ENCODE results near the gene CACNA2D1.
"Not testable (repeated sequence)": the region's sequence is repeated elsewhere in the genome, so short reads cannot be mapped to it uniquely, and the experiment has no call there.

Gene CACNA2D1

DNA sequence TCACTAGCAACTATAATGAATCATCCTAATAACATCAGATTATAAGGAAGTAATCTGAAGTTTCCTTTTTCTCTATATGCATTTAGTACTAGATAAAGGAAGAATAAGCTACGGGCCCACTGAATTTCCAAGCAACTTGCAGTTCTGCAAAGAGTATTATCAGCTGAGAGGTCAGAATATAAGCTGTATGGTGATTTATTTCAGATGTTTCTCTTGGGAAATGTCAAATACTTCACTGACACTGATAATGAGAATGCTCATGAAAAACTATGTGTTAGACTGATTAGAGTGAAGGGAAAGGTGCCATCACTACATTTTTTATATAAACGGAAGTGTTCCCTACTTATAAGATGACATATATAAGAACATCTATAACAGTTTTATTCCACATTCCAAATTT lies 422.5 kb downstream of the CACNA2D1 start:
- no peak for DNase-seq

DNA sequence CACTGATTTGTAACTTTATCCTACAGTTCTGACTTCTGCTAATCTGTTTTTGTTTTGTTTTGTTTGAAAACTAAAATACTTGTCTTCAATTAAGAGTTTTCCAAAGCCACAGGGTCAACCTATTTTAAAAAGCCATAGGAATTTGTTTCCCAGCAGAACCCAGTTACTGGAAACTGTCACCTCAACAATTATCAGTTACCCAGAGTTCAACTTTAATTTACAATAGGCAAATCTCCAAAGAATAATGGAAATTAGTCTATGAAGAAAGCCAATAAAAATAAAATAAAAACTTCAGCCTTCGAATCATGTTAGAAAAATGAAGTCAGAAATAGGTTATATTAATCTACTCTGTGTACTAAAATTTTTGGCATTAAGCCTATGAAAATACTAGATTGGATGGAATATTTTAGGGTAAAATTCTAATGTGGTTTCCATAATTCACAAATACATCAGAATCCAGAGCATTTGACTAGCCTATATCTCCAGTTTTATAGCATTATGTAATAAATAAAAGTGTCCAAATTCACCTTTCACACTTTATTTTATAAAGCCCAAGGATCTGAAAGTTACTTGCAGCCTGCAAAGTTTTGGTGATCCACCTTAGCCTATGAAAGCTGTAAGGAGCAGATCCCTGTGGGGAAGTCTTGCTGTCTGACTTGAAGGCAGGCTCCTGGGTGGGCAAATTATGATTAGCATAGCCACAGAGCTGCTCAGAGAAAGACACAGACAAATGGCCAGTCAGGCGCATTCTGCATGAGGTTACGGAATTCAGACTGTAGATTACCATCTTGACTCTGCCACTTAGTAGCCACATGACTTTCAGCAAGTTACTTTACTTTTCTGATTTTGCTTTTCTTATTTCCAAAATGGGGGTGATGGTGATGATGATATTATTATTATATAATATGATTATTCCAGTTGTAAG lies 423.8 kb downstream of the CACNA2D1 start:
- no peak for DNase-seq

DNA sequence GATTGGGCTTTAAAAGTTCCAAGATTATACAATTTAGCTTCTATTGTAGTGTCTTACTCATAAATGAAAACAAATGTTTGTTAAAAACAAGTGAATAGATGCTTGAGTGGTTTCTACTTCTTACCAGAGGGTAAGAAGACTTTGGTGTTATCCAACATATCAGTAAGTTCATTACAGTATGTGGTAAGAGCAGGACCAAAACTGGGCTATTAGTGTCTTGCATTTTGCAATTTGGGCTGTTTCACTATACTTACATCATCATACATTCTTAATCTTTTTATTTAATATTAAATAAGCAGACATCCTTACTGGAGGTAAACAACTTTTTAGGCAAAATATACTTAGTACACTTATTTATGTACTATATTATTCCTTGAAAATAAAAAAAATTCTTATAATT lies 425.4 kb downstream of the CACNA2D1 start:
- DNase-seq, result no peak

DNA sequence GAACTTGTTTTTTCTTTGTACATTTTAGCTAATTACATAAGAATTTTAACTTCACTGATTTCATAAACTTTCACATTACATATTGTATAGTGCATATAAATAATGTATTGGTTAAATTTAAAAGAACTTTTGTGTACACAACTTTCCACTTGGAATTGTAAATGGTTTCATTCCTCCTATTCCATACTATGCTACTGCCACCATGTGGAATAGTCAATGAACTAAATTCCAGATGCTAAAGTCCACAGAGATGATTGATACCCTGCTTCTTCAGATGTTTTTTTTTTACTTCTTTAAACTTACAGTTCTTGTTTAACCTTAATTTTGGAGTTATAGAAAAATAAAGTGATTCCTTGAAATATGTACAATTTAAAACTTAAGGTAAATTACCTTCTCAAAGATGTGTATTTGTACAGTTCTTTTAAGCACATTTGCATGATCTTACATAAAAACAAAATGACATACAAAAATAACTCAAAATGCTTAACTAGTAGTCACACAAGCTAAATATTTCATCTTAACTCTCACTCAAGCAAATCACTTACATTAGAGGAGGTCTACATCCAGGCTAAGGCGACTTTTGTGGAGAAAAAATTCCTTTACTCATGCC lies 426.1 kb downstream of the CACNA2D1 start:
- DNase-seq, result no peak

DNA sequence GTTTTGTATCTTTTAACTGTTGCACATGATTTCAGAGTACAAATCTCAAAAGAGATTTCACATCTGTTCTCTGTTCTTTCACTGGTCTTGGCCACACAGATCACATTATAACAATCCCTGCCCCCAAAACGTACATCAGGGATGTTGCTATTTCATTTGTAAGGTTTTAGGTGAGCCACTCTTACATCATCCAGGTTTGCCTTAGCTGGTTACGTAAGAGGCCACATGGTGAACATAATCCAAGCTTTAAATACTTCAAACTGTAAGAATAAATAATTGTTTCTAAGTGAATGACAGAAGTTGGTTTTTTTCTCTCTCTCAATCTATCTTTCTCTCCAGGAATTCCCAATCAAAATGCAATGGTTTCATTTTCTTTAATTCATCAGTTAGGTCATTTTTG lies 427.8 kb downstream of the CACNA2D1 start:
- DNase-seq, result no peak

DNA sequence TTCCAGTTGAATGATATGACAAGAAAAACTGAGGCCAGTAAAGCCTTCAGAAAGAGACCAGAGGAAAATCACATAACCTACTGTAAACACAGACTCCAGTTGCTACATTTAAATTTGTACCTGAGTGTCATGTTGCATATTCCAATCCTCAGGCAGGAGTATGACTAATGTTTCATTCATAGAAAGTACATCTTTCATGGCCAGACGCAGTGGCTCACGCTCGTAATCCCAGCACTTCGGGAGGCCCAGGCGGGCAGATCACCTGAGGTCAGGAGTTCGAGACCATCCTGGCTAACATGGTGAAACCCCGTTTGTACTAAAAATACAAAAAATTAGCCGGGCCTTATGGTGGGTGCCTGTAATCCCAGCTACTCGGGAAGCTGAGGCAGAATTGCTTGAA lies 429.0 kb downstream of the CACNA2D1 start:
- DNase-seq, result not testable (repeated sequence)

DNA sequence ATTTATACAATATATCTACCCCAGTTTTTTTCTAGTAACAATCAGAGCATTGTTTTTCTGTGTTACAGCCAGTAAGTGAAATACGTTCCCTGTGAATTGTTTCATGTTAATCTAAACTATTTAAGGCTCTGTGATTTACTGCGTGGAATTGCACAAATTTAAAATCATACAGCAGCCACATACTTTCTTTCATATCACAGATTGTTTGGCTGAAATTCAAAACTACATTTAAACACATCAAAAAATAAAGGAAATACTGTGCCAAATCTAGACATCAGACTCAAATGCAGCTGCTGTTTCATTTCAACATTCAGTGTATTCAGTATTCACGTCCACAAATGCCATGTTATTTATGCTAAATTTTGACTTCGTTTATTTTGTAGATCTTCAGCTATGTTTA lies 431.1 kb downstream of the CACNA2D1 start:
- no peak for DNase-seq

DNA sequence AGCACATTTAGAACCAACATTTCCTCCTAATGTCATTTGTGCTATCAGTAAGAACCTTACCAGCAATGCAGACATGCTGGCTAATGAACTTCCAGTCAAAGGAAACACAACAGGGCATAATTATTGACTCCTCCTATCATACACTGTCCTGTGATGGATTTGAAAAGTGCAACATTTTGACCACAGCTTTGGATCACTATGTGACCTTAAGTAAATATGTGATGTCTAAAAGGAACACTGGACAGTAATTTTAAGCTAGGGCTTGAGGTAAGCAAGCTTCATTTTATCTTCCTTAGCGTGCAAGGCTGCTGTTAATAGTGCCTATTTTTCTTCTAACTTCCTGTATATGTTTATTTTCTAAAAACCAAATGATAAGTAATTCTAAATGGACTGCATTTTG lies 433.2 kb downstream of the CACNA2D1 start:
- DNase-seq, result no peak

DNA sequence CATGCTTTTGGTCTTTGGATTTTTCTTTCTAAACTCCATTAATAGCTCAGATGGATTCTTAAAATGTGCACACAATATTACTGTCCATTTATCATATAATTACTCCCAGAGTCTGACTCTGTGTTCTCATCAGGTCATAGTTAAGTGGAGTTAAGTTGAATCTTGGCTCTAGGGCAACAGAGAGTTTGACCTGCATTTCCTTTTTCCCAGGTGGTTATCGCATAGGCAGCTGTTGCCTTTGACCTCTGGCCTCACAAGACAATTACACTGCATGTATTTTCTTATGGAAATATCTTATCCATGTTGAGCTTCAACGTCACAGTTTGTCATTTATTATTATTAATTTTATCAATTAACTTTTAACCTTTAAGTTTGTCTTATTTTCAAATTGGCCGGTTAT lies 436.3 kb downstream of the CACNA2D1 start:
- no peak for DNase-seq

DNA sequence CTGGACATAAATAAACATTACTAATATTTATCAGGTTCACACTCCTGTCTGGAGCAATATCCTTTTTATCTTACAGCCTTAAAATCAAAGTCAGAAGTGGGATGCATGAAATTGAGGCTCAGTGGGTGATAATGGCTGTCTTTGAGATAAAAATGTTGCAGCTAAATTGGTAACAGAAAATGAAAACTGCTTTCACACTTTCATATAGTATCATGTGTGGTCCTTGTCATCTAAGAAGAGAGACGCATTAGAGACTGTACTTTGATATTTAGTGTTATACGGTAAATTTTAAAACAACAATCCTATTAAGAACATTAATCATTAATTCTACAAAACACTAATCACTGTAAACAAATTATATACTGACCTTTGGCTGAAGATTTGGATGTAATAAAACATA lies 438.5 kb downstream of the CACNA2D1 start:
- no peak for DNase-seq

DNA sequence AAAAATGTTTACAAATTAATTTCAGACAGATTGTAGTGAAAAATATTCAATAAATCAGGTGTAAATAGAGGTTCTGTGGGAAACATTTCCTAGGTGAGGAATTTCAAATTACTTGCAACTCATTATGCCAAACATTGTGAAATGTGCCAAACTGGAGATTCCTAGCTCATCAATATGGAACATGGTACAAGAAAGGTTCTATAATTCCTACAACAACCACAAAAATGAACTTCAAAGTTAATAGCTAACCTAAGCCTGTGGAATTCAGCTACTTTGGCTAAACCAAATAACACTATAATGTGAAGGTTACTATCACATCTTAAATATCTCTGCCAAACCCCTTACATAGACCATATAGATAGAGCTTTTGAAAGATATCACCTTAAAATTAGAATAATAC lies 450.4 kb downstream of the CACNA2D1 start:
- no peak for DNase-seq

DNA sequence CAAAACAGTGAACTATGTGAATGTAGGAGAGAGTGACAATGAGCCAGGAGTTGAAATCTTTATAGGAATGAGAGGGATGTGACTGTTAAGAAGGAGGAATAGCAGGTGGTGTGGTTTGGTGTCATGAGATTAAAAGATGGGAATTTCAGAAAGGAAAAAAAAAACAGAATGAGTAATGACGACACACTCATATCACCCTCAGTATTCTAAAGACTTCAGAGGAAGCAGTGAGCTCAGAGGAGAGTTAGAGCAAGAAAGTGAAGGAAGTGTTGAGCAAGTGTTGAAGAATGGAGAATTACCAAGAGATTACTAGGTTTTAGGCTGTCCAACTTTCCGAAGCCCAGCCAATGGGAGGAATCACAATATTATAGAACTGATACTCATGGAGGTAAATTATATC lies 453.2 kb downstream of the CACNA2D1 start:
- no peak for DNase-seq

DNA sequence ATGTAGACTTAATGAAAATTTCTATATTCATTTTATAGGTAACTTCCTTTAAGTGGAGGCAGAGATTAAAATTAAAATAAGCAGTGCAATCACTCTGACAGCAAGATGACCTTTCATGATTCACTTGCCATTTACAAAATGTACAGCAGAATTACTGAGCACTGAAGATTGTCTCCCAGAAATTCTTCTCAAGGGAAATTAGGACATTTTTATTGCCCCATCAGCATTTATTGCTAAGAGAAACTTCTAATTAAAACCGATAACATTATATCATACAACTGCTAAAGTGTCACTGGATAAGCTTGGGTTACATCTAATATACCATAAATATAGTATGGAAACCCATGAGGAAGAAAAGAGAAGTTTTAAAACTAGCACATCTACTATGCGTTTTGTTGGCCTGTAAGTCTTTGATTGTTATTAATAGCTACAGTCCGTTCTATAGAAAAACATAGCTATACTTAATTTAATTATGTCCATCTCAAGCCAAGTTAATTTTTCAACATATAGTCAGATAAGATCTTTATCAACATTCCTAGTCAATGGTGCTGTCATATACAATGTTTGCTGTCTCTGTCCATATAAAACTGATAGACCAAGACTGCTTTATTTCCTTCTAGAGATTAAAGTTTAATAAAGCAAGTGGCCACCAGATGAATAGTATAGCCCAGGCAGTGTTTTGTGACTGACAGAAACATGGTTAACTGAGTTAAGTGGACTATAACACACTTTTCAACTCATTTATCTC lies 456.7 kb downstream of the CACNA2D1 start:
- no peak for DNase-seq

DNA sequence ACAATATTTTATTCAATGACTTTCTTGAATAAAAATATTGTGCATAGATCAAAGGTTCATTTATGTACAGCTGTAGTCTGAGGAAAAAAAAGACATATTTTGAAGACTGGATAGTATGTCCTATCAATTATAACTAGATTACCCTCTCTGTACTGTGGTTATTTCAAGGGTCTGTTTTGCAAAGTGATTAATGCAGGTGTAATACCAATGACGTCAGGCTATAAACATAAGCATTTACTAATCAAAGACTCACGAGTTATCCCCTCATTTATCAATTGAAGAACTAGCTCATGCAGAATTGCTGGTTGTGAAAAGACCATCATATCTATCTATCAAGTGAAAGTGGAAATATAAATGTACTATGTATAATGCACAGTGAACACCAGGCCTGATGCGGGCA lies 460.2 kb downstream of the CACNA2D1 start:
- no peak for DNase-seq

DNA sequence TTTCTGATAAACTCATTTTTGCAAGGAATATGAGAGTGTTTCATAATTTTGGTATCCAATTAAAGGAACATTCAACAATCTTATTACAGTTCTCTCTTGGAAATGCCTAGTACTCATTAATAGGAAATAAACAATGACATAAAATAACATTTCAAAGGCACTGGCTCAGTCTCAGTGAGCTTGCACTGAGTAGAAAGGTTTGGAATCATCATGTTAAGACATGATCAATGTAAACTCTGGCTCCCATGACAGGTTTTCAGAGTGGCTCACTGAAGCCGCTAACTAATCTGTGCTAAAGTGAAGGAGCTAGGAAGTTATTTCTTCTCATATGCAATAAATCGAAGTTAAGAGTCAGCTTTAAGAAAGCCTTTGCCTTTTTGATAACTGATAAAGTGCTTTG lies 470.5 kb downstream of the CACNA2D1 start:
- DNase-seq, result no peak

DNA sequence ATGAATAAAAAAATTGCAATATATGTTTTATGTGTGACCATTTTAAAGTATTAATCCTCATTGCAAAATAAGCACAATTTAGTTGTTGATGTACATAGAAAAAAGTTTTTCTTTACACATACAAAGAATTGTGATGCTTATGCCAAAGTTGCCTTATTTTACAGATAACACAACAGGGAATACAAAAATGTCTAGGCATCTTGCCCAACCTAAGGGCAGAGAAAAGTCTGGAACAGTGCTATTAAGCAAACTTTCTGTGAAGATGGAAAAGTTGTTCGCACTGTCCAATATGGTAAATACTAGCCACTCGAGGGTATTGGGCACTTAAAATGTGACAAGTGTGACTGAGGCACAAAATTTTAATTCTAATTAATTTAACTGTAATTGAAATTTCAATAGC lies 483.6 kb downstream of the CACNA2D1 start:
- DNase-seq, result no peak

DNA sequence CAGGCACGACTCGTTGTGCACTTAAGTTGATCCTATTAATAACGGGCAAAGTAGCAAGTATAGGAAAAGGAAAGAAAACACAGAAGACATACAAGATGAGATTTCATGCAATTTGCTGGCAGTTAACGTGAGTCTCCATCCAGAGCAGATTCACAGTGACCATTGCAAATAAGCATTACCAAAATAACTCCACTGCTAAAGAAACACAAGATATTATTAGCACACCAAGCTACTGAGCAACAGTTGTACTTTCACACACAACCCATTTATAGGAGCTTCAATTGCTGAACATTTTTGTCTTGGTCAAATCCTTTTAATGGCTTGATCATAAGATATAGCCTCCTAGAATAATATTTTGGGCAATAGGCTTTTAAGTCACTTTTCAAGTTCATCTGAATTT lies 486.1 kb downstream of the CACNA2D1 start:
- DNase-seq, result no peak

DNA sequence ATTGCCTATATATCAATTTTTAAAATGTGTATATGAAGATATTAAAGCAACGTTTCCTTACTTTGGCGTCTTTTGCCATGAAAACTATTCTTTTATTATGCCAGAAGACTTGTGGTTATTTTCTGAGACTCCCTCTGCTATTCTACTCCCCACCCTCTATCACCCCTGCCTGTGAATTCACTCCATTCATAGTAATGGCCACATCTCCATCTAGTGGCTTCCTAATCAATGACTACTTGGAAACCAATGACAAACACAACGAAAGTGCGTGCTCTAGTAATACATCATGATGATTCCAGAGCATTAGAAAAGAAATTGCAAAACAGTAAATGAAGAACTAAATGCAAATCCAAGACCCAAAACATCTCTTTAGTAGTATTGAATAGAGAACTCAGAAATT lies 487.1 kb downstream of the CACNA2D1 start:
- peak; percentile 38 for DNase-seq

DNA sequence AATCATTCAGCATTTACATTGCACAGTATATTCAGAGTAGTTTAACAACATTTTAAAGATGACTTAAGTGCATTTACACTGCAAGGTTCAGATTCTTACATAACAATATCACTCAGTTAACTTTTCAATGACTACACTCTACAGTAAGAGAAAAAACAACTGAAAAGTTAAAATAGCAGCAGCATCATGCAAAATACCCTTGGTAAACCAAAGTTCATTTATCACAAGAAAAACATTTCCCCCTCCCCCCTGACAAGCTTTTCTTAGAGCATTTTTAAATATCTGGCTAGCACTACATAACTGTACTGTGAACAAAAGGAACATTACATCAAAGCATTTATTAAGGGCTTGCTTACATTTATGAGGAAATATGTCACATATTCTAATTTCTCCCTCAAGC lies 494.3 kb downstream of the CACNA2D1 start:
- no peak for DNase-seq

DNA sequence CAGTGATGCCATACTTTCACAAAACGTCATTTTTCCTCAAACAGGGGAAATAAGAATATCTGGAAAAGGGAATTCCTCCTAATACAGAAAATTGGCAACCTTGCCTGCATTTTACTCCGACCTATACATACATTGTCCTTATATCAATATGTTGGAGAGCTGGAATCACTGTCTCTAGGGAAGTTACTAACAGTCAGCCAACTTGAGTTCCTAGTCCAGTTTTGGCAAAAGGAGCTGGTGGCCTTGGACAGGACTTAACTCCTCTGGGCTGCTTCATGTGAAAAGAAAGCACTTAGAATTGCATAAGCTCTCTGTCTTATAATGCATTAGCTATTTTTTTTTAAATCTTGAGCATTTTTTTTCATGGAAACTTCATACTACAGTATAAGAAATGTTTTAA lies 499.5 kb downstream of the CACNA2D1 start:
- DNase-seq, result no peak

DNA sequence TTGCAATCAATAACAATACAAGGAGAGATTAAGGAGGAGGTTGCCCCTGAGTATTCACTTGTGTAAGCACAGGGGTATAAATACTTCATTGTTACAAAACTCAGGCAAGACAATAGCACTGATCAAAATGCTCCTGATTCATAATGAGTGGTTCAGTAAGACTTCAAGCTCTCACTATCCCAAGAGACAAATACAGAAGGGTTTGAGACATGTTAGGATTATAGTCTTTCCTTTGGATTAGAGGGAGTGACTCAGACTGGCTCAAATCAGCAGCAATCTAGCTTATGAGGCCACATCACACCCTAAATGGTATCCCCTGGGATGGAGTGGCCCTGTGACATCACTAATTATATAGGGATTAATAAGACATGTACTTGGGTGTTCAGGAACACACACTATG lies 506.5 kb downstream of the CACNA2D1 start:
- no peak for DNase-seq

DNA sequence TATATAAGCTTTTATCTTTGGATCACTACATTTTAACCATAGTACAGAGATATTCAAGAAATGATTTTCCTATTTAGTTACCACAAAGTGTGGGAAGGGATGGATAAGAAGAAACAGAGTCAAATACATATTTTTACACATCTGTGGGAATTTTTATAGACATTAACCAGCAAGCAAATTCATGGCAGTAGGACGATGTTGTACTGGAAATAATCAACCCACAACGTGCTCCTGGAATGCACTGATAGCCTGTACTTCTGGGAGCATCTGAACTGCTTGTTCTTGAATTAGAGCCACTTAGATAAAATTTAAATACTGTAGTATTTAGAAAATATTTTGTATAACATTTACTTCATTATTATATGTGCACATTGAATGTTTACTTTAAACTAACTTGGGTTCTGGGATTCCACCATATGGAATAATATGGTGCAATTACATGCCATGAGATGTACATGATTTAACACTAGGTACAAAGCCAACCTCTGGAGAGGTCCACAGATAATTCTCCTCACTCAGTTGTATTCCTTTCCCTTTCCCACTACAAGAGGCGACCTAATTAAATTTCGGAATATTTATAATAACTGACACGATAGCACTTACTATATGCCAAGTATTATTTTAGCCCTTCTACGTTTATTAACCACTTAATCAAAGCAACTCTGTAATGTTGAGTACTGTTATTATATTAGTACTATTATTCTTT lies 508.8 kb downstream of the CACNA2D1 start:
- DNase-seq, result no peak

DNA sequence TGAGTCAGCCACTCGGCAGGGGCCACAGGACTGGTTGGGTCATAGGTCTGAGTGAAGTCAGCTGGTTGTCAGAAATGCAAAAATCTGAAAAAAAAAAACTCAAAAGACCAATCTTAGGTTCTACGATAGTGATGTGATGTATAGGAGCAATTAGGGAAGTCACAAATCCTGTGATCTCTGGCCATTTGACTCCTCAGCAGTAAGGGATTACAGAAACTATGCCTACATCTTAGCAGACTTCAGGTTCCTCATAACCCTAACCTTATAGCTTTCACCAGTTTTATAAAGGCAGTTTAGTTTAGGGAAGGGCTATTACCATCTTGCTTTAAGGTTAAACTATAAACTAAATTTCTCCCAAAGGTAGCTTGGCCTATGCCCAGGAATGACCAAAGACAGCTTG lies 510.6 kb downstream of the CACNA2D1 start:
- no peak for DNase-seq

Data from COR-L47 (cell line).